Tibial nerve (tissue), 4 donors: Measurements from ENCODE around the gene AIG1. TPM values are rescaled to one million over a fixed set of nuclear protein-coding genes. Genes with fewer than 3 reads are reported as not detected.
"Not testable (repeated sequence)": the region's sequence is repeated elsewhere in the genome, so short reads cannot be mapped to it uniquely, and the experiment has no call there.

Source experiments
- DNase-seq, 2 donors: peaks; one replicate each; pipeline ENCODE4 v3.0.0-alpha.2; 2019; ENCODE audit warnings: low spot score in 2 of 2
- H3K27ac ChIP-seq, 4 donors: fragments of 200-600 bp; sonication (generic) in 3 of 4; one replicate each; pipeline ENCODE4 v1.5.1; 2017 to 2019; ENCODE audit warnings: mild to moderate bottlenecking in 1 of 4
- H3K27me3 ChIP-seq, 2 donors: fragments of 200-600 bp; sonication (generic) in 1 of 2; one replicate each; pipeline versions ENCODE4 v1.5.1 to v1.6.0; 2017 to 2019
- H3K36me3 ChIP-seq, 3 donors: fragments of 200-600 bp; sonication (generic); one replicate each; pipeline ENCODE4 v1.5.1; 2018 to 2019
- H3K4me1 ChIP-seq, 4 donors: fragments of 200-600 bp; sonication (generic) in 3 of 4; one replicate each; pipeline ENCODE4 v1.5.1; 2017 to 2019
- H3K4me3 ChIP-seq, 4 donors: fragments of 200-600 bp; sonication (generic) in 3 of 4; one replicate each; pipeline ENCODE4 v1.5.1; 2017 to 2019; ENCODE audit warnings: mild to moderate bottlenecking in 1 of 4, moderate library complexity in 1 of 4
- H3K9me3 ChIP-seq, 4 donors: fragments of 200-600 bp; sonication (generic) in 3 of 4; one replicate each; pipeline ENCODE4 v1.5.1; 2017 to 2019
- CTCF ChIP-seq, 5 experiments: fragments of 200-600 bp in 3 of 5; fragments of 450-650 bp in 2 of 5; sonication (generic) in 3 of 5; IDR thresholded peaks; one replicate each; pipeline ENCODE4 v1.5.1; 2016 to 2019; ENCODE audit warnings: antibody characterized with exemption in 5 of 5, mild to moderate bottlenecking in 3 of 5, moderate library complexity in 2 of 5
- EP300 ChIP-seq, 2 donors: sonication (generic); formaldehyde crosslinking; IDR thresholded peaks; one replicate each; pipeline ENCODE4 v1.6.1; 2017; ENCODE audit warnings: antibody characterized with exemption in 2 of 2, mild to moderate bottlenecking in 1 of 2
- POLR2A ChIP-seq, 2 donors: fragments of 450-650 bp; IDR thresholded peaks; one replicate each; pipeline ENCODE4 v1.6.1; 2017; ENCODE audit warnings: antibody characterized with exemption in 2 of 2, mild to moderate bottlenecking in 2 of 2, moderate library complexity in 2 of 2
- WGBS, 2 donors: methylation state at CpG; one replicate each; pipeline ENCODE4 v1.1.5; 2018; 5-methylcytosine and 5-hydroxymethylcytosine counted together
- total RNA-seq, 4 donors: library from RNA; depleted of rRNA; stranded (reverse); fragments of >200 nt; gene quantifications; one replicate each; pipeline ENCODE4 v1.1.0, GENCODE V29; 2016

Gene AIG1
- total RNA-seq, 4 donors from 2014 or later, result 18.2 to 23.9 (median 22.2) TPM

- 71 to 73% methylated on average over 5 of the region's 5 CpGs for WGBS, 2 donors
- no peaks in the 10 kb centered on the region for H3K27me3 ChIP-seq
Observed at GRCh38 chr6:143241911-143242310, 181.2 kb downstream of the AIG1 start.

GRCh38 chr6:143243786-143244185 lies 183.1 kb downstream of the AIG1 start:
- no peak overlapping the region for H3K27ac ChIP-seq
- no peaks in the 10 kb centered on the region for H3K9me3 ChIP-seq
- TF ChIP-seq EP300 (IDR thresholded peaks at IDR 0.05) (no peak), CTCF (IDR thresholded peaks at IDR 0.05) (no peak), POLR2A (IDR thresholded peaks at IDR 0.05) (no peak)
- no peaks in the 10 kb centered on the region for H3K36me3 ChIP-seq
- no peak overlapping the region for H3K4me3 ChIP-seq
- WGBS, 2 donors, result 97 to 100% methylated on average over 1 of the region's 1 CpG
- no peaks in the 10 kb centered on the region for H3K4me1 ChIP-seq
- no peak for DNase-seq
- no peaks in the 10 kb centered on the region for H3K27me3 ChIP-seq

More at GRCh38 chr6:143241911-143242310, 181.2 kb downstream of the AIG1 start:
- DNase-seq, result no peak
- H3K4me1 ChIP-seq, result no peaks in the 10 kb centered on the region
- H3K27ac ChIP-seq, result no peak overlapping the region
- H3K9me3 ChIP-seq, result no peaks in the 10 kb centered on the region
- H3K36me3 ChIP-seq, result no peaks in the 10 kb centered on the region
- TF ChIP-seq CTCF (IDR thresholded peaks at IDR 0.05) (no peak), POLR2A (IDR thresholded peaks at IDR 0.05) (no peak), EP300 (IDR thresholded peaks at IDR 0.05) (no peak)
- H3K4me3 ChIP-seq, result no peak overlapping the region

- Histone ChIP-seq H3K36me3 (peaks cover 0 to 11% (median 0%) of the 10 kb centered on the region in 3 donors), H3K4me1 (no peaks in the 10 kb centered on the region), H3K9me3 (no peaks in the 10 kb centered on the region), H3K4me3 (no peak overlapping the region), H3K27ac (no peak overlapping the region), H3K27me3 (no peaks in the 10 kb centered on the region)
- WGBS, 2 donors, result 83 to 92% methylated on average over 6 of the region's 6 CpGs
- DNase-seq, result no peak
- TF ChIP-seq CTCF (IDR thresholded peaks at IDR 0.05) (no peak), EP300 (IDR thresholded peaks at IDR 0.05) (no peak), POLR2A (IDR thresholded peaks at IDR 0.05) (no peak)
Observed at GRCh38 chr6:143245656-143246055, 185.0 kb downstream of the AIG1 start.

GRCh38 chr6:143246166-143246775 lies 185.6 kb downstream of the AIG1 start:
- H3K36me3 ChIP-seq, result peaks cover 0 to 11% (median 0%) of the 10 kb centered on the region in 3 donors
- WGBS, 2 donors, result 91 to 92% methylated on average over 4 of the region's 4 CpGs
- not testable (repeated sequence) for H3K4me1 ChIP-seq

GRCh38 chr6:143247586-143247985 lies 186.9 kb downstream of the AIG1 start:
- Histone ChIP-seq H3K9me3 (no peaks in the 10 kb centered on the region), H3K27ac (no peak overlapping the region), H3K36me3 (peaks cover 0 to 11% (median 0%) of the 10 kb centered on the region in 3 donors), H3K4me3 (no peak overlapping the region), H3K4me1 (no peaks in the 10 kb centered on the region), H3K27me3 (no peaks in the 10 kb centered on the region)
- no peak for DNase-seq
- TF ChIP-seq CTCF (IDR thresholded peaks at IDR 0.05) (no peak), POLR2A (IDR thresholded peaks at IDR 0.05) (no peak), EP300 (IDR thresholded peaks at IDR 0.05) (no peak)
- WGBS, 2 donors, result 58 to 60% methylated on average over 3 of the region's 3 CpGs

More at GRCh38 chr6:143246166-143246775, 185.6 kb downstream of the AIG1 start:
- DNase-seq, H3K9me3 ChIP-seq, H3K4me3 ChIP-seq, H3K27me3 ChIP-seq, H3K27ac ChIP-seq: not testable (repeated sequence)
